Mucosa of descending colon (tissue), 3 donors: ENCODE results near the gene IHH. TPM values are rescaled to one million over a fixed set of nuclear protein-coding genes. Genes with fewer than 3 reads are reported as not detected.
A peak's percentile ranks its signal among the peaks of the same experiment; 100 is the strongest.

Experiments
- ATAC-seq: fragments of 200-7000 bp; cut with Tn5 transposase; one replicate; pipeline ENCODE4 v1.9.1; 2020; ENCODE audit warnings: mild to moderate bottlenecking, moderate library complexity
- DNase-seq, 3 donors: peaks; one replicate each; pipeline ENCODE4 v3.0.0-alpha.2; 2020
- H3K36me3 ChIP-seq: fragments of 200-600 bp; one replicate; pipeline ENCODE4 v1.8.0; 2021; ENCODE audit warnings: low read depth, mild to moderate bottlenecking
- H3K4me1 ChIP-seq: fragments of 200-600 bp; one replicate; pipeline ENCODE4 v1.8.0; 2021; ENCODE audit warnings: low read depth, mild to moderate bottlenecking
- H3K4me3 ChIP-seq: fragments of 200-600 bp; one replicate; pipeline ENCODE4 v1.8.0; 2021; ENCODE audit warnings: mild to moderate bottlenecking
- H3K9me3 ChIP-seq: fragments of 200-600 bp; one replicate; pipeline ENCODE4 v1.8.0; 2021; ENCODE audit warnings: mild to moderate bottlenecking
- CTCF ChIP-seq: fragments of 200-600 bp; IDR thresholded peaks from one replicate; pipeline ENCODE4 v1.8.0; 2022; ENCODE audit warnings: antibody characterized with exemption, mild to moderate bottlenecking
- intact Hi-C, 2 donors: fragments of 100-400 bp; cut with DNase I in 1 of 2; cut with micrococcal nuclease in 1 of 2; formaldehyde crosslinking; loops; one replicate each; pipeline versions ENCODE4 v1.11.0 to v1.11.1; 2022; cut with DNase I, micrococcal nuclease
- microRNA-seq: library from miRNA; unstranded; fragments of <30 nt; microRNA quantifications from one replicate; pipeline ENCODE4, GENCODE V29; 2019
- total RNA-seq, 3 donors: library from RNA; stranded (reverse); fragmentation: NEBNext Ultra II Directional in 2 of 3; extraction: Animal tissue kit (Norgen Biotek cat#: 25700) in 2 of 3; gene quantifications; one replicate each; pipeline versions ENCODE4 v1.2.1 to v1.2.4, GENCODE V29; 2021 to 2023
- donor health status: DM: no; HTN: no; CAD: no; lungs with moderate emphysema.
- donor health status: DM: no; HTN: no; CAD: no.
- donor health status: DM: no; HTN: yes; CAD: no.

The IHH gene
- total RNA-seq, 3 donors from 2014 or later, result 31.0 to 91.2 (median 57.6) TPM

GRCh38 chr2:219017201-219017931, 43.4 kb downstream of the IHH start:
- intact Hi-C loops, result no loop called here
- ATAC-seq (no peak), DNase-seq (peak in 2 of 3 donors; percentile 10 to 11)
- no peaks in the 10 kb centered on the region for H3K36me3 ChIP-seq
- H3K9me3 ChIP-seq, result no peaks in the 10 kb centered on the region
- H3K4me1 ChIP-seq, result no peaks in the 10 kb centered on the region
- TF ChIP-seq CTCF, result no peak
- H3K4me3 ChIP-seq, result no peak overlapping the region

DNA sequence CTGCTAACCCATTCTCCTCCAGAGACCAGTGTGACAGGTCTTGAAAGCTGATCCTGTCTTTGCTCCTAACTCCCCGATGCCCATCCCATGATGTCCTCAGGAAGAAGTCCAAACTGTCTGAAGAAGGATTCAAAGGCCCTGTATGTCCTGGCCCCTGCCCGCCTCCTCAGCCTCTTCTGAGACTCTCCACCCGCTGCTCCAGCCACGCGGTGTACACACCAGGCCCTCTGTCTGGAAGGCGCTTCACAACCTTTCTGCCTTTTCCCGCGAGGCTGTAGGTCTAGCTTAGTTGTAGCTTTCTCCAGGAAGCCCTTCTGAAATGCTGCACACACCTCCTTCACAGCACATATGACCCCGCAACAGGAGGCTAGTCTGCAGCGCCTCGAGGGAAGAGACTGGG, 44.0 kb downstream of the IHH start:
- intact Hi-C loops, result no loop called here
- DNase-seq (peak in 2 of 3 donors; percentile 15 to 31), ATAC-seq (no peak)
- no peak overlapping the region for H3K4me3 ChIP-seq
- no peaks in the 10 kb centered on the region for H3K9me3 ChIP-seq
- H3K36me3 ChIP-seq, result no peaks in the 10 kb centered on the region
- no peak for TF ChIP-seq CTCF
- H3K4me1 ChIP-seq, result no peaks in the 10 kb centered on the region

DNA sequence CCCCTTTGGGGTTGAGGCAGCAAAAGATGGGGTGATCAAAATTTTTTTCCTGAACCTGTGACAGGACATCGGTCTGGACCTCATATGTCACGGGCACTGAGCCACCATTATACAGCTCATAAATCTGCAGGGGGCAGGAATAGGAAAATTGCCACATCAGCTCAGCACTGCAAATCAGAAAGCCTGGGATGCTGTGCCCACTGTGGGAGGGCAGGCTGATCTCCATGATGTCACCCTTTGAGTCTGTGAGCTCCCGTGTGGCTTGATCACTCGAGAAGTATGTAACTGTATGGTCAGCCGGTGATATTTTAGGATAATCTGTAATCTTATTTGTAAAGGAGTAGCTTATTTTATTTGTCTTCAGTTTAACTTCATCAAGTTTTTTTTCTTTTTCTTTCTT, 49.8 kb downstream of the IHH start:
- Histone ChIP-seq H3K4me1 (no peaks in the 10 kb centered on the region), H3K9me3 (no peaks in the 10 kb centered on the region), H3K4me3 (no peak overlapping the region), H3K36me3 (no peaks in the 10 kb centered on the region)
- intact Hi-C loops, result no loop called here
- TF ChIP-seq CTCF, result no peak
- DNase-seq (no peak), ATAC-seq (no peak)

DNA sequence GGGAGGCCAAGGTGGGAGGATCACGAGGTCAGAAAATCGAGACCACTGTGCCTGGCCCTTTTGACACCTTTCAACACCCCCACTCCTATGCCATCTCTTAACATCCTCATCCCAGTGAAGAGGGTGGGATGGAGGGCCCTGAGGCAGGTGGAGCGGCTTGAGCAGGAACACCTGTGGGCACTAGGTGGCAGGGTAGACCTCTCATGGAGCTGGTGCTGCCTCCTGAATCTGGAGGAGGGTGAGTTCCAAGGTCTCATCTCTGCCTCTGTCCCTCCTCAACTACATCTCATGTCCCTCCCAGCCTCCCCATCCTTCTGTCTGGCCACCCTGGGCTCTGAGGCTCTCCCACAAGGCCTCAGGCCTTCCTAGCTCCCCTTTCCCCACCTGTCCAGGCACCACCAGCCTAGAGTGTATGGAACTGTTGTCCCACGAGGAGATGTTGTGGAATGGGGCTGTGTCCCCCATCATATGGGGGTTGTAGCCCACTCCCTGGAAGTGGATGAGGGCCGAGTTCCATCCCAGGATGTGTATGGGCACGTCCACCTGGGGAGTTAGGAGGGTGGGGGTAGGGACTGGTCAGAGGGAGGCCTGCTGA, 50.5 kb downstream of the IHH start:
- TF ChIP-seq CTCF, result peak; percentile 21
- intact Hi-C loops, result no loop called here
- ATAC-seq, result peak; percentile 86
- DNase-seq, result peak; percentile 38 to 57 (median 56)
- Histone ChIP-seq H3K36me3 (no peaks in the 10 kb centered on the region), H3K4me3 (no peak overlapping the region), H3K9me3 (no peaks in the 10 kb centered on the region), H3K4me1 (no peaks in the 10 kb centered on the region)

DNA sequence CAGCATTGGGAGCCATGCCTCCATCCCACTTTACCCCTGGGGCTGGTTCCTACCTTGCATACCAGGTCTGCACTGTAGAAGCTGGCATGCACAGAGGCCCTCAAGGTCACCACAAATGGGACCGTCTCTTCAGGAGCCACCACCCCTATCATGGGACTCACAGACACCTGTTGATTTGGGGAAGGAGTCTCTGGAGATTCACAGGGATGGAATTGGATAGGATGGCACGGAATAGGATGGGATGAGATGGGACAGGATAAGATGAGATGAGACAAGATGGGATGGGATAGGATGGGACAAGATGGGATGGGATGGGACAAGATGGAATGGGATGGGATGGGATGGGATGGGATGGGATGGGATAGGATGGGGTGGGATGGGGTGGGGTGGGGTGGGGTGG, 51.4 kb downstream of the IHH start:
- intact Hi-C loops, result no loop called here
- no peaks in the 10 kb centered on the region for H3K4me1 ChIP-seq
- DNase-seq (no peak), ATAC-seq (no peak)
- no peaks in the 10 kb centered on the region for H3K36me3 ChIP-seq
- no peak overlapping the region for H3K4me3 ChIP-seq
- no peak for TF ChIP-seq CTCF
- no peaks in the 10 kb centered on the region for H3K9me3 ChIP-seq

Small RNA genes within 50 kb of the gene (microRNA-seq; reads per million reads assigned to microRNA genes)
- not detected for gene MIR3131

Other genes starting within 250 kb of the IHH start
- not detected for gene PRKAG3, start 229.1 kb downstream of the IHH start, total RNA-seq
- 1 to 10 TPM in 1 of 3 donors, under 1 TPM in 2; 0.39 to 5.7 (median 0.41) TPM for gene WNT6, start 201.1 kb downstream of the IHH start, total RNA-seq
- gene WNT10A, start 180.1 kb downstream of the IHH start, total RNA-seq, result 1 to 10 TPM in 1 of 3 donors, under 1 TPM in 2; 0.17 to 1.1 (median 0.22) TPM
- gene CDK5R2, start 101.3 kb downstream of the IHH start, total RNA-seq, result 1 to 10 TPM in 1 of 3 donors, under 1 TPM in 2; 0.38 to 1.4 (median 0.39) TPM
- 1 to 10 TPM in 2 of 3 donors, under 1 TPM in 1; 0.63 to 2.7 (median 1.8) TPM for gene FEV, start 75.7 kb downstream of the IHH start, total RNA-seq
- 1 to 10 TPM; 1.2 to 6.1 (median 5.0) TPM for gene CRYBA2, start 67.5 kb downstream of the IHH start, total RNA-seq
- under 1 TPM; 0.09 to 0.46 (median 0.27) TPM for gene CFAP65, start 19.4 kb downstream of the IHH start, total RNA-seq
- 10 to 100 TPM; 31.9 to 63.6 (median 41.7) TPM for gene NHEJ1, start 99.9 kb upstream of the IHH start, total RNA-seq
- 10 to 100 TPM in 1 of 3 donors, 1 to 10 TPM in 2; 5.8 to 13.6 (median 7.6) TPM for gene SLC23A3, start 109.1 kb upstream of the IHH start, total RNA-seq
- 100 to 1,000 TPM in 2 of 3 donors, 10 to 100 TPM in 1; 90.4 to 138 (median 110) TPM for gene CNPPD1, start 116.0 kb upstream of the IHH start, total RNA-seq
- 100 to 1,000 TPM; 110 to 159 (median 110) TPM for gene RETREG2, start 117.4 kb upstream of the IHH start, total RNA-seq
- 10 to 100 TPM; 59.6 to 88.5 (median 66.0) TPM for gene ZFAND2B, start 145.9 kb upstream of the IHH start, total RNA-seq
- gene ABCB6, start 158.0 kb upstream of the IHH start, total RNA-seq, result 10 to 100 TPM in 2 of 3 donors, 1 to 10 TPM in 1; 6.7 to 21.3 (median 10.4) TPM
- 10 to 100 TPM; 51.9 to 74.3 (median 63.4) TPM for gene ATG9A, start 168.7 kb upstream of the IHH start, total RNA-seq
- 10 to 100 TPM; 38.6 to 65.2 (median 47.1) TPM for gene ANKZF1, start 168.9 kb upstream of the IHH start, total RNA-seq
- gene GLB1L, start 184.5 kb upstream of the IHH start, total RNA-seq, result 10 to 100 TPM in 1 of 3 donors, 1 to 10 TPM in 2; 4.2 to 10.8 (median 5.8) TPM
- gene STK16, start 184.6 kb upstream of the IHH start, total RNA-seq, result 10 to 100 TPM; 29.7 to 37.3 (median 32.7) TPM
- not detected for gene TUBA4B, start 192.3 kb upstream of the IHH start, total RNA-seq
- gene TUBA4A, start 193.0 kb upstream of the IHH start, total RNA-seq, result 10 to 100 TPM; 69.7 to 75.3 (median 75.0) TPM
- gene DNAJB2, start 218.4 kb upstream of the IHH start, total RNA-seq, result 10 to 100 TPM; 61.0 to 71.0 (median 68.7) TPM
- gene PTPRN, start 248.5 kb upstream of the IHH start, total RNA-seq, result 10 to 100 TPM in 1 of 3 donors, 1 to 10 TPM in 1, under 1 TPM in 1; 0.72 to 13.0 (median 1.0) TPM